SK-N-SH (cell line): ENCODE measurements around the gene PDZK1IP1. TPM values are rescaled to one million over a fixed set of nuclear protein-coding genes. Genes with fewer than 3 reads are reported as not detected.
"Not testable (repeated sequence)": the region's sequence is repeated elsewhere in the genome, so short reads cannot be mapped to it uniquely, and the experiment has no call there.

Source experiments
- CTCF ChIA-PET: fragments of 300-600, 350-600 bp; formaldehyde crosslinking; extraction: SDS; loops from one replicate; lab custom pipeline; 2021; lab: Yijun Ruan, JAX
- POLR2A ChIA-PET: fragments of 350-600 bp; sonication (Branson Sonifier 250); formaldehyde crosslinking; extraction: SDS; loops from one replicate; lab custom pipeline; 2020; ENCODE audit warnings: antibody characterized with exemption, inconsistent platforms; lab: Yijun Ruan, JAX
- DNase-seq: peaks from one replicate; pipeline ENCODE4 v3.0.0; 2012
- H2AFZ ChIP-seq: fragments of 200-600 bp; sonication (generic); 2 replicates; pipeline ENCODE4 v1.8.1; 2016; ENCODE audit warnings: antibody characterized with exemption, mild to moderate bottlenecking, low read depth
- H3F3A ChIP-seq: fragments of 200-600 bp; sonication (generic); replicated peaks from 2 replicates; pipeline ENCODE3; 2016; ENCODE audit warnings: antibody characterized with exemption, mild to moderate bottlenecking; ENCODE audit not compliant: insufficient read depth
- H3K27ac ChIP-seq, 2 experiments: fragments of 200-500 bp in 1 of 2; fragments of 200-600 bp in 1 of 2; sonication (Bioruptor generic) in 1 of 2; sonication (generic), shearing (Covaris generic) in 1 of 2; 2 replicates each; pipeline versions ENCODE4 v1.5.1 to v1.6.1; 2014 to 2016; ENCODE audit warnings: low read depth in 2 of 2, inconsistent platforms in 1 of 2, low read length in 1 of 2, mild to moderate bottlenecking in 1 of 2, mixed read lengths in 1 of 2
- H3K27me3 ChIP-seq: fragments of 200-600 bp; sonication (generic), shearing (Covaris generic); 2 replicates; pipeline ENCODE4 v1.6.1; 2016; ENCODE audit warnings: mixed run types; ENCODE audit not compliant: insufficient read depth
- H3K36me3 ChIP-seq, 2 experiments: fragments of 200-500 bp in 1 of 2; fragments of 200-600 bp in 1 of 2; sonication (Bioruptor generic) in 1 of 2; sonication (generic) in 1 of 2; replicated peaks in 1 of 2; 2 replicates each; pipeline versions ENCODE3 to v1.5.1; 2014 to 2016; ENCODE audit warnings: low read length in 1 of 2, mild to moderate bottlenecking in 1 of 2; ENCODE audit not compliant: insufficient read depth in 2 of 2, control insufficient read depth in 1 of 2
- H3K4me1 ChIP-seq, 2 experiments: fragments of 200-500 bp in 1 of 2; fragments of 200-600 bp in 1 of 2; sonication (Bioruptor generic) in 1 of 2; sonication (generic), shearing (Covaris generic) in 1 of 2; 2 replicates each; pipeline versions ENCODE4 v1.5.1 to v1.6.1; 2014 to 2016; ENCODE audit warnings: low read depth in 1 of 2, low read length in 1 of 2, mixed run types in 1 of 2; ENCODE audit not compliant: insufficient read depth in 2 of 2, control insufficient read depth in 1 of 2
- H3K4me2 ChIP-seq: fragments of 200-600 bp; sonication (generic), shearing (Covaris generic); 2 replicates; pipeline ENCODE4 v1.6.1; 2017; ENCODE audit warnings: mixed run types
- H3K4me3 ChIP-seq, 2 experiments: fragments of 200-500 bp in 1 of 2; fragments of 200-600 bp in 1 of 2; sonication (Bioruptor generic) in 1 of 2; sonication (generic), shearing (Covaris generic) in 1 of 2; 2 replicates each; pipeline versions ENCODE4 v1.5.1 to v1.8.1; 2014 to 2016; ENCODE audit warnings: low read depth in 2 of 2, inconsistent platforms in 1 of 2, low read length in 1 of 2, mild to moderate bottlenecking in 1 of 2, mixed read lengths in 1 of 2, moderate library complexity in 1 of 2
- H3K79me2 ChIP-seq: fragments of 200-600 bp; sonication (generic); 2 replicates; pipeline ENCODE4 v1.8.1; 2017; ENCODE audit warnings: mild to moderate bottlenecking; ENCODE audit not compliant: insufficient read depth
- H3K9ac ChIP-seq: fragments of 200-600 bp; sonication (generic); 2 replicates; pipeline ENCODE4 v1.6.1; 2017; ENCODE audit warnings: mixed run types
- H3K9me2 ChIP-seq: fragments of 200-600 bp; sonication (generic); 2 replicates; pipeline ENCODE4 v1.6.1; 2017; ENCODE audit warnings: mixed run types
- H3K9me3 ChIP-seq: fragments of 200-600 bp; sonication (generic); 2 replicates; pipeline ENCODE4 v1.6.1; 2017; ENCODE audit warnings: mixed run types, mild to moderate bottlenecking, moderate library complexity
- H4K20me1 ChIP-seq: fragments of 200-600 bp; sonication (generic); 2 replicates; pipeline ENCODE4 v1.6.1; 2017; ENCODE audit warnings: mild to moderate bottlenecking, mixed run types; ENCODE audit not compliant: insufficient read depth
- ELF1 ChIP-seq: IDR thresholded peaks from 2 replicates; pipeline ENCODE4 v1.4.0; 2012
- FOXJ3 ChIP-seq: sonication (generic); formaldehyde crosslinking; IDR thresholded peaks from 2 replicates; pipeline ENCODE4 v1.5.1; 2020; ENCODE audit warnings: mild to moderate bottlenecking, missing genetic modification reagents
- NRF1 ChIP-seq: IDR thresholded peaks from 2 replicates; pipeline ENCODE4 v1.6.1; 2012; ENCODE audit warnings: low read depth, mild to moderate bottlenecking, low read length
- PBX3 ChIP-seq: IDR thresholded peaks from 2 replicates; pipeline ENCODE4; 2012
- RAD21 ChIP-seq: IDR thresholded peaks from 2 replicates; pipeline ENCODE4 v1.6.1; 2012; ENCODE audit warnings: mild to moderate bottlenecking, low read length
- RFX5 ChIP-seq: IDR thresholded peaks from 2 replicates; pipeline ENCODE4 v1.6.1; 2012; ENCODE audit warnings: mild to moderate bottlenecking, improper control_type of control experiment, low read length
- SIN3A ChIP-seq: IDR thresholded peaks from 2 replicates; pipeline ENCODE4 v1.6.1; 2012; ENCODE audit warnings: low read depth, mild to moderate bottlenecking, low read length, moderate library complexity, borderline replicate concordance
- whole genome bisulfite sequencing: methylation state at CpG from one replicate; pipeline ENCODE4 v1.1.6; 2017; ENCODE audit warnings: low lambda C conversion rate; 5-methylcytosine and 5-hydroxymethylcytosine counted together
- polyA plus RNA-seq, 3 experiments: library from polyadenylated mRNA; depleted of rRNA; stranded (reverse); fragments of >200 nt; gene quantifications; 2 replicates each; pipeline ENCODE4 v1.2.3, GENCODE V29; 2012

Gene PDZK1IP1
- polyA plus RNA-seq, 1 of the 3 experiments (the other 2 are of a cell fraction), result not detected

GRCh38 chr1:47161298-47162040 is 28.4 kb downstream of the PDZK1IP1 start (continued):
- TF ChIP-seq NRF1 (no peak), RAD21 (no peak), PBX3 (no peak)

DNA sequence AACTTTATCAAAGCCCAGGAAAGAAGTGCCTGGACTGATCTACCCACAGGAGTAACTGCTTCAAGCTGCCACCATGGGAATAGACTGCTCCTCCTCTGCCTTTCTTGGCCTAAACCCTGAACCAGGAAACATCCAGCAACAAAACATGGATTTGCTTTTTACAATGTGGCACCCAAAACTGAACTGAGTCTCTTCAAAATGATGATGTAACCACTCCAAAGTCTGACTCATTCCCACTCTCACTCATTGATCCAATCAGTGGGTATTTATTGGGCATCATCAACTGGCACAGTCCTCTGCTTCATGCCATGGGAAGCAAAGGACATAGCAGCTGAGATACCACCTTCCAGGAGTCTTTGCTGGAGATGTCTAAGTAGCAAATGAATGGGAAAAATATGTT is 29.1 kb downstream of the PDZK1IP1 start:
- H3K9ac ChIP-seq, result no peak overlapping the region
- no peaks in the 10 kb centered on the region for H3K9me3 ChIP-seq
- no peak overlapping the region for H3K27ac ChIP-seq
- H3F3A ChIP-seq, result no peaks in the 10 kb centered on the region
- CTCF ChIA-PET, result interaction anchor here (1.8 kb wide), 1 partner anchor 14 kb away, joined by 9 read pairs; no protein-coding TSS in a partner anchor
- H3K4me1 ChIP-seq, result no peaks in the 10 kb centered on the region
- no peak overlapping the region for H3K4me2 ChIP-seq
- DNase-seq, result no peak
- H2AFZ ChIP-seq, result no peak overlapping the region
- POLR2A ChIA-PET, result no interaction called here
- TF ChIP-seq NRF1, result no peak
- TF ChIP-seq SIN3A, result no peak
- TF ChIP-seq PBX3, result no peak
- TF ChIP-seq FOXJ3 (CRISPR knock-in tag), result no peak
- no peak for TF ChIP-seq RFX5
- TF ChIP-seq ELF1, result no peak
- H4K20me1 ChIP-seq, result no peaks in the 10 kb centered on the region
- H3K4me3 ChIP-seq, result no peak overlapping the region
- no peaks in the 10 kb centered on the region for H3K79me2 ChIP-seq
- H3K27me3 ChIP-seq, result no peaks in the 10 kb centered on the region
- no peaks in the 10 kb centered on the region for H3K9me2 ChIP-seq
- H3K36me3 ChIP-seq, result no peaks in the 10 kb centered on the region

GRCh38 chr1:47157957-47158356 is 31.9 kb downstream of the PDZK1IP1 start:
- not testable (repeated sequence) for H3K4me2 ChIP-seq
- 53% methylated on average over 3 of the region's 3 CpGs for WGBS

DNA sequence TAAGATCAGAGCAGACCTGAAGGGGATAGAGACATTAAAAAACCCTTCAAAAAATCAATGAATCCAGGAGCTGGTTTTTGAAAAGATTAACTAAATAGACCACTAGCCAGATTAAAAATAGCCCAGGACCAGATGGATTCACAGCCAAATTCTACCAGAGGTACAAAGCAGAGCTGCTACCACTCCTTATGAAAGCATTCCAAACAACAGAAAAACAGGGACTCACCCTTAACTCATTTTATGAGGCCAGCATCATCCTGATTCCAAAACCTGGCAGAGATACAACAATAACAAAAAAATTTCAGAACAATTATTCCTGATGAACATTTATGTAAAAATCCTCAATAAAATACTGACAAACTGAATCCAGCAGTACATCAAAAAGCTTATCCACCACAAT is 33.4 kb downstream of the PDZK1IP1 start:
- POLR2A ChIA-PET, result not testable (repeated sequence)
- CTCF ChIA-PET, result interaction anchor here (1.1 to 1.2 kb wide), 2 partner anchors 18 to 23 kb away, joined by 3 to 4 read pairs; no protein-coding TSS in a partner anchor

More at GRCh38 chr1:47157957-47158356, 31.9 kb downstream of the PDZK1IP1 start:
- H2AFZ ChIP-seq, H3K36me3 ChIP-seq, H3K27ac ChIP-seq, H3K9me3 ChIP-seq, H3K27me3 ChIP-seq, POLR2A ChIA-PET, H3K9ac ChIP-seq, H3F3A ChIP-seq, H3K79me2 ChIP-seq, H4K20me1 ChIP-seq, H3K4me3 ChIP-seq, DNase-seq, H3K4me1 ChIP-seq, H3K9me2 ChIP-seq, CTCF ChIA-PET: not testable (repeated sequence)

DNA sequence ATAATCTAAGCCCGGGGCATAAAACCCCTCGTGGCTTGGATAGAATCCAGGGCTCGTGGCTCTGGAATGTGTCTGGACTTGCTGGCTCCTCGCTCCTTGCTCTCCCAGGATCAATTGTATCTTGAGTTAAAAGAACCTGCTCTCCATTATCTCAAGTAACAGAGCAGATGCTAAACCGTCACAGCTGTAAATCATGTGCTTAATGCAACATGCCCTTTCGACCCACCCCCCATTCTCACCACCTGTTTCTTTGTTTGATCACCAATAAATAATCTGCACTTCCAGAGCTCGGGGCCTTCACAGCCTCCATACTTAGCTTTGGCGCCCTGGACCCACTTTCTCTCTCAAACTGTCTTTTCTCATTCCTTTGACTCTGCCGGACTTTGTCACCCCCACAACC is 40.7 kb downstream of the PDZK1IP1 start:
- CTCF ChIA-PET, H4K20me1 ChIP-seq, DNase-seq, H3K27me3 ChIP-seq, H3K4me3 ChIP-seq, H2AFZ ChIP-seq, H3K9ac ChIP-seq, H3K4me1 ChIP-seq, H3K36me3 ChIP-seq, H3K9me2 ChIP-seq, H3K27ac ChIP-seq, H3K4me2 ChIP-seq, H3F3A ChIP-seq, POLR2A ChIA-PET, H3K9me3 ChIP-seq, H3K79me2 ChIP-seq: not testable (repeated sequence)
- WGBS, result 20% methylated on average over 9 of the region's 9 CpGs

More for the DNA sequence above, 33.4 kb downstream of the PDZK1IP1 start:
- H3K4me1 ChIP-seq, DNase-seq, H2AFZ ChIP-seq, H3K27me3 ChIP-seq, H3K27ac ChIP-seq, H3K79me2 ChIP-seq, H3K4me3 ChIP-seq, H3K36me3 ChIP-seq, H3K9ac ChIP-seq, H3K9me2 ChIP-seq, H4K20me1 ChIP-seq, H3F3A ChIP-seq, H3K9me3 ChIP-seq, H3K4me2 ChIP-seq: not testable (repeated sequence)
